AG09319 (cell line): ENCODE results near the gene BOLA3.

Source experiments
- DNase-seq: peaks from one replicate; pipeline ENCODE4 v3.0.0-alpha.2; 2010; ENCODE audit warnings: low read depth; ENCODE audit errors: extremely low read depth
- TF ChIP-seq, protein P1 (sequence below): IDR thresholded peaks from 2 replicates; pipeline ENCODE4 v1.5.1; 2011; ENCODE audit warnings: low read depth, mild to moderate bottlenecking, inconsistent platforms, low read length, moderate library complexity

The BOLA3 gene

DNA sequence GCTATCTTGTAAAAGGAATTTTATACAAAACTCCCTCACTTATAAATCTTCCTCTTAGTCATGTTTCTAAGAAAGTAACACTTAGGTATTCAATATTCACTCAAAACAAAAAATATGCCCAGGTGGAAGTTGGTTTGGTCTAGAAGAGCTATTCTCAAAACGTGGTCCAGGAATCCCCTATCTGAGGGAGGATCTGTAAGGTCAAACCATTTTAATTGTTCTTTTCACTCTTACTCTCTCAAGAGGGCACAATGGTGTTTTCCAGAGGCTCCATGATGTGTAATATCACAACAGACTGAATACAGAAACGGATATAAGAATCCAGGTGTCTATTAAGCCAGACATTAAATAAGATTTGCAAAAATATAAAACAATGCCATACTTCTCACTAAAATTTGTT is 21.0 kb upstream of the BOLA3 start:
- no peak for DNase-seq
- TF ChIP-seq, protein P1, sequence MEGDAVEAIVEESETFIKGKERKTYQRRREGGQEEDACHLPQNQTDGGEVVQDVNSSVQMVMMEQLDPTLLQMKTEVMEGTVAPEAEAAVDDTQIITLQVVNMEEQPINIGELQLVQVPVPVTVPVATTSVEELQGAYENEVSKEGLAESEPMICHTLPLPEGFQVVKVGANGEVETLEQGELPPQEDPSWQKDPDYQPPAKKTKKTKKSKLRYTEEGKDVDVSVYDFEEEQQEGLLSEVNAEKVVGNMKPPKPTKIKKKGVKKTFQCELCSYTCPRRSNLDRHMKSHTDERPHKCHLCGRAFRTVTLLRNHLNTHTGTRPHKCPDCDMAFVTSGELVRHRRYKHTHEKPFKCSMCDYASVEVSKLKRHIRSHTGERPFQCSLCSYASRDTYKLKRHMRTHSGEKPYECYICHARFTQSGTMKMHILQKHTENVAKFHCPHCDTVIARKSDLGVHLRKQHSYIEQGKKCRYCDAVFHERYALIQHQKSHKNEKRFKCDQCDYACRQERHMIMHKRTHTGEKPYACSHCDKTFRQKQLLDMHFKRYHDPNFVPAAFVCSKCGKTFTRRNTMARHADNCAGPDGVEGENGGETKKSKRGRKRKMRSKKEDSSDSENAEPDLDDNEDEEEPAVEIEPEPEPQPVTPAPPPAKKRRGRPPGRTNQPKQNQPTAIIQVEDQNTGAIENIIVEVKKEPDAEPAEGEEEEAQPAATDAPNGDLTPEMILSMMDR, result no peak

DNA sequence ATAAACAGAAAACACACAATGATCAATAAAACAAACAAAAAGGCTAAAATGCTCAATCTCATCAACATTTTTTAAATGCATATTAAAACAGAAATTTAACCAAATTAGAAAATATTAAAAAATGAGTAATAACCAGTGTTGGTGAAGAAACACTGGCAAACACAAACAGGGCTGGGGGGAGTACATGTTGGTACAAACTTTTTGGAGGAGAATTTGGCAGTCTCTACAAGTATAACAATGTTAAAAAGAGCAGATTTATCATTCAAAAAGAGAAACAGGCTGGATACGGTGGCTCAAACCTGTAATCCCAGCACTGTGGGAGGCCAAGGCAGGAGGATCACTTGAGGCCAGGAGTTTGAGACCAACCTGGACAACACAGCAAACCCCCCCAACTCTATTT is 17.0 kb upstream of the BOLA3 start:
- no peak for DNase-seq
- TF ChIP-seq, protein P1, result no peak

DNA sequence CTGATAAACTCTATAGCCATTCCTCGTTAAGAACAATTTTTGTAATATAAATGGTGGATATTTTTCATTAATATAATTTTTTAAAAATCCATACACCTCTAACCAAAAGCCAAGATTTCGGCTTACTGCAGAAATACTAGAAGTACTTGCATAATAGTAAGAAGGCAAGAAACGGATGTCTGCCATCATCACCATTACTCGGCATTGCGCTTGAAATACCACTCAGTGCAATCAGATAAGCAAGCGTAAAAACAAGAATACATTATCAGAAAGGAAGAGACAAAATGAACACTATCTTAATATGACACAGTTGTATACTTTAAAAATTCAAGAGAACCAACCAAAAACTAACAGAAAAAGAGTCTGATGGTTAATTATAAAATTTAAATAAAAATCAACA is 15.2 kb upstream of the BOLA3 start:
- TF ChIP-seq, protein P1, result no peak
- DNase-seq, result no peak

DNA sequence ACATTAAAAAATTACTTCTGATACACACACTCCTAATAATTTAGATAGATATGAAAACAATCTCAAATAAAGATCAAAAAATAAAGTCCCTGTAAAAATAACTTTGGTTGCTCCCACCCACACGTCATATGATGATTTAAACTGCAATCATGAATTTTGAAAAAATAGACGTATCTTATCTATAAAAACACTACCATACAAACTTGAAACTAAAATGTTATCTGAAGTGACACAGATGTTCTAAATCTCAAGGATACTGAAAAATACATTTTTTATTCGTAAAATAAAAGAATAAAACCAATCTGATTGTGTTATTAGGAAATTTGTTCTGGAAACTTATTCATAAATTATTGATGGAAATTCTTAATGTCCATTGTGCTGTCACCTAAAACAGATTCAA is 8.1 kb upstream of the BOLA3 start:
- TF ChIP-seq, protein P1, result no peak
- no peak for DNase-seq

DNA sequence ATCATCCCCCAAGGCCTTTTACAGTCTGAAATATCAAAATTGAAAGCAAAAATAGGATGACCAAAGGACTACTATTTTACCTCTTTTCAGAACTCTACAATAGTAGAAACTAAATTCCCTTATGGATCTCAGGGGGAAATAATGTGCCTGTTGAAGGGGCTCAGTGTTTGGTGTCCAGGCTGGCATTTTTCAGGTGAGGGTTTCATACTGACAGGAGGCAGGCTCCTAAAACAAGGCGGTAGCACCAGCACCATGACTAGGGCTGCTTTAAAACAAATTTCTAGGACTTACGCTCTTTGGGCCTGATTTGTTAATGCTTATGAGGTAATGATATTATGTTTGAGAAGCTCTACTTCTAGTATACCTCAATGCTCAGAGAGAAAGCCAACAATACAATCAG is 5.2 kb upstream of the BOLA3 start:
- TF ChIP-seq, protein P1, result no peak
- DNase-seq, result no peak

DNA sequence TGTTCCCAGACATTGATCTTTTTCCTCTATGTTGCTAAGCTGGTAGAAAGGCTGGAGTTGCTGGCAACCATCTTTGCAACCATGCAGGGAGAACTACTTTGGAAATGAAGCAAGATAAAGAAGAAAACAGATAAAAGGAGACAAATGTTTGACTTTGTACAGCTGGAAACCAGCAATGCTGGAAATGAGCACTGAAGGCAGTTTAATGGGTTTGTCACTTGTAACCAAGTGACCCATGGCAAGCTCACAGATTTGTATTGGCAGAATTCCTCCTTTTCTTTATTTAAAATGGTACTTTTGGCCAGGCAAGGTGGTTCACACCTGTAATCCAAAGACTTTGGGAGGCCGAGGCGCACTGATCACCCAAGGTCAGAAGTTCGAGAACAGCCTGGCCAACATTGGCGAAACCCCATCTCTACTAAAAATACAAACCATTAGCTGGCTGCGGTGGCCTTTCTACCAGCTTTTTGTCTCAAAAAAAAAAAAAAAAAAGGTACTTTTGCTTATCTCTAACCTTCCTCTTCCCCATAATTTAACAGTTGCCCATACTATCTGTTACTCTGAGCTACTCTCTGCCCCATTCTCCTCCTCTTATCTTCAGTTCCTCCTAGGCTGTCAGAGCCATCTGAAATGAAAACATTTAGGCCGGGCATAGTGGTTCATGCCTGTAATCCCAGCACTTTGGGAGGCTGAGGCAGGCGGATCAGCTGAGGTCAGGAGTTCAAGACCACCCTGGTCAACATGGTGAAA is 2.0 kb upstream of the BOLA3 start:
- TF ChIP-seq, protein P1, result no peak
- no peak for DNase-seq

DNA sequence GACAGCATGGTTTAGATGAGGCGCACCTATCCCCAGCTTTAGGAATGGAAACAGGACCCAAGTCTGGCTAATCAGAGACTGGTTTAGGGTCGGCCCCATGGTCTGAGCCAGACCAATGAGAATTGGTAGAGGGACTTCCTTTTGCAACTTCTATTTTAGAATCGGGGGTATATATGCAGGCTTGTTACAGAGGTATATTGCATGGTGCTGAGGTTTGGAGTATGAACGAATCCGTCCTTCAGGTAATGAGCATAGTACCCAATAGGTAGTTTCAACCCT is 1.5 kb upstream of the BOLA3 start:
- DNase-seq, result no peak
- TF ChIP-seq, protein P1, result no peak
